NCI-H2171 (cell line): ENCODE results near the gene LRRC37A2.
"Not testable (repeated sequence)": the region's sequence is repeated elsewhere in the genome, so short reads cannot be mapped to it uniquely, and the experiment has no call there.

Experiments
- DNase-seq: peaks from one replicate; lab custom pipeline; 2025; lab: John Stamatoyannopoulos, UW

The LRRC37A2 gene

GRCh38 chr17:46598344-46598931, 86.2 kb downstream of the LRRC37A2 start:
- DNase-seq: not testable (repeated sequence)

- not testable (repeated sequence) for DNase-seq
Measured at GRCh38 chr17:46600767-46601166, 88.5 kb downstream of the LRRC37A2 start.

GRCh38 chr17:46603125-46603524, 90.9 kb downstream of the LRRC37A2 start:
- not testable (repeated sequence) for DNase-seq
